NCI-H2029 (cell line): ENCODE results near the gene TNC.
A peak's percentile ranks its signal among the peaks of the same experiment; 100 is the strongest.

Source experiments
- DNase-seq: peaks from one replicate; lab custom pipeline; 2025; lab: John Stamatoyannopoulos, UW

TNC gene

DNA sequence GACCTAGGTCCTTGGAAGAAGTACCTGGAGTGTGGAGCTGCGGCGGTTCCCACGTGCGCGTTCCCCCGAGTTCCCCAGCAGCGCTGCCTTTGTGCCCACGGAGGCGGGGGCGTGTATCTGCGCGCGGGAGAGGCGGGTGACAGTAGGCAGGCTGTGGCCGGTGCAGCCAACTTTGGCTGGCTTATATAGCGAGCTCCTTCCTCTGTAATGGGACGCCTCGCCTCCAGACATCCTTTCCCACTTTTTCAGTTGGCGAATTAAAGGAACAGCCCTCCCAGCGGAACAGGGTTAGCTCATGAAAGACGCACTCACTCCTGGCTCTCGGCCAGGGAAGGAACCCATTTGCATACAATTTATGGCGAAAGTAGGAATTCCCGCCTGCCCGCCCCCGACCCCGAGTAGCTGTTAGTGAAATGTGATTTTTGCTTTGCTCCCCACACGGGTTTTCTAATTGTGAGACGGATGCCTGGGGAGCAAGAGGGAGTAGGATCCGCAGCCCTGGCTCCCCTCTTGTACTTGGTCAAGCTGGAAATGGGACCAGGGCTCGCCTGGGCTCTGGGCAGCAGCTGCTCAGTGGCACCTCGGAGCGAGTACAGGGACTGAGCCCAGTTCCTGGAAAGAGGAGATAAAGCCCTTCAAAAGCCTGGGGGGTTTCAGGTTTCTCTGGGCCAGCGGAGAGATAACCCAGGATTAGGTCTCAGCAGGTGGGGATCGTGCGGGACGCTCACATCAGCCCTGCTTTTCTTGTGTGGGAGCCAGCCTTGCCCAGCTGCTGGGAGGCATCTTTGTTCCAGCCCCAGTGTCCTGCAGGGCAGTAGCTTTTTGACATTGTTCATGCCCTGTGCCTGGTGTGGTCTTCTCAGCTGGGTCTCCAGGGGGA is at the start of gene TNC:
Gene TNC, minus strand, starts transcription at position 159 of the 880 bp plus-strand sequence. CDS start 27,139 bp downstream, outside the sequence.
- peak; percentile 15 for DNase-seq

- DNase-seq = no peak
These were observed 49.2 kb upstream of the TNC start for GRCh38 chr9:115167175-115167574.

DNA sequence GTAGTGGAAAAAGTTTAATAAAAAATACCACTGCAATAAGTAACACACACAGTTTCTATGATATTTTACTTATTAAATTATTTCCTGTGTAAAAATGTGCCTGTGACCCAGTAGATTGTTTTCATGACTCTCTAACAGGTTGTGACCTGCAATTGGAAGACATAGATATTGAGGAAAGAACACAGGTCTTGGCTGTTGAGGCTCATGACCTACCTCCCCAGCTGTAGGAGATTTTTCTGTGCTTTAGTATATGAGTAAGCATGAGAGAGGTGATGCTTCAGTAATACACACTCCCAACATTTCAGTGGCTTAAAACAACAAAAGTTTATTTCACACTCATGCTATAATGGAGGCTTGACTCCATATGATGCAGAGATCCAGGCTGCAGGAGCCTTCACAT is 47.3 kb upstream of the TNC start:
- no peak for DNase-seq

GRCh38 chr9:115164511-115164974 is 46.6 kb upstream of the TNC start:
- no peak for DNase-seq

DNA sequence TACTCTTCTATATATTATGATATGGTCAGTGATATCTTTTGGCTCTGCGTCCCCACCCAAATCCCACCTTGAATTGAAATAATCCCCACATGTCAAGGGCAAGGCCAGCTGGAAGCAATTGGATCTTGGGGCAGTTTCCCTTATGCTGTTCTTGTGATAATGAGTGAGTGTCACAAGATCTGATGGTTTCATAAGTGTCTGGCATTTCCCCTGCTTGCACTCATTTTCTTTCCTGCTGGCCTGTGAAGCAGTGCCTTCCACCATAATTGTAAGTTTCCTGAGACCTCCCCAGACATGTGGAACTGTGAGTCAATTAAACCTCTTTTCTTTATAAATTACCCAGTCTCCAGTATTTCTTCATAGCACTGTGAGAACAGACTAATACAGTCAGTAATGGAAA is 45.0 kb upstream of the TNC start:
- no peak for DNase-seq

- no peak for DNase-seq
These were observed 43.5 kb upstream of the TNC start for GRCh38 chr9:115161446-115161845.

DNA sequence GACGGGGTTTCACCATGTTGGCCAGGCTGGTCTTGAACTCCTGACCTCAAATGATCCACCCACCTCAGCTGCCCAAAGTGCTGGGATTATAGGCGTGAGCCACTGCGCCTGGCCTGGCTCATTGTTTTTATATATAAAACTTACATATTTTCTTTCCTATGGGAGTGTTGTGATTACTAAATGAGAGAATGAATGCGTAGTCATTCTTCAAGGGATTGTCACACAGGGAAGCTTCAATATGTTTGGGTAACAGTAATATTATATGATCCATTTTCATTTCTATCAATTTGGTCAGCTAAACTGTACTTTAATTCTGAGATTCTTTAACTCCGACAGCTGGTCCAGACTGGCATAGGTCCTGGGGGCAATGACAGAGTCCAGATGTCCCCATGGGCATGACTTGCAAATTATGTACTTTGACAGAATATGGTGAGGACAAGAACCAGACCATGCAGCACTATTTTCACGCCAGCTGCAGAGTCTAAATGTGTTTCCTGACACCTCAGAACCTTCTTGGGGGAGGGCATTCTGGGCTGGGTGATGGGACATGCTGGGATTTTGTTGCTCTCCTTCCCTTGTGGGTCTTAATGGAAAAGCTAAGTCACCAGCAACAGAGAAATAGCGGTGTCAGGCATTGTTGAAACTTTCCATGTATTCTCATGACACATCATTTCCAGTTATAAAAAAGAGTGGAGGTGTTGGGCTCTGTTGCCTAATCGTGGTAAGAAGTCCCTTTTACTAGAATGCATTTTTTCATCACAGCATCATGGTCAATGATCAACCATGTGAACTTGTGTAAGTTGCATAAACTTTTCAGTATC is 40.9 kb upstream of the TNC start:
- DNase-seq = no peak

DNA sequence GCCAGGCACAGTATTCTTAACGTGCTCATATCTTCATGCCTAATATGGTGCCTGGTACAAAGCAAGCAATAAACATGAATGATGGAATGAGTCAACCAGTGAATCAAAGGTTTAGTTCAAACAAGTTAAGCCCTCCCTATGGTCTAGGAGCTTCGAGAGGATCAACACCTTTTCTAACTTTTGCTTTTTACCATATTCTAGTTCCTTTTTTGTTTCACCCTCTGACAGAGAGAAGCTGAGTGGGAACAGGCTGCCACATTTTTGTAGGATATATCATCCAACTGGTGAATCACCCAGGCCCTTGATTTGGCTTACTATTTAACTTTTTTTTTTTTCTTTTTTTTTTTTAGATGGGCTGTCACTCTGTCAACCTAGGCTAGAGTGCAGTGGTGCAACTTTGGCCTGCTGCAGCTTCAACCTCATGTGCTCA is 39.3 kb upstream of the TNC start:
- DNase-seq = no peak

DNA sequence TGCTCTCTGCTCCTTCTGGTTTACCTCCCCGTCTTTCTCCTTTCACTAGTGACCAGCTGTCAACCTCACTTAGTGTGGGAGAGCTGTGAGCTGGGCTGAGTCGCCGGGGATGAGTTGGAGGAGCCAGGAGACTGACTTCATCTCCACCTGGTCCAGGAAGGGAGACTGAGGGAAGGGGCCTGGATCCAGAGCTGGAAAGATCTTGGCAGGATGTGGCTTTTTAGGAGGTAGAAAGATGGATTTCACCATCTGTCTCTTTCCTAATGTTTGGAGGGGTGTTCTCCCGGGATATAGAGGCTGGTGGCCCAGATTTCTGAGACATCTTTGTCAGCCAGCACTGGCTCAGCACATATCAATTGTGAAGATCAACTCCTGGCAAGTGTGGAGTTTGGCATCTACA is 37.1 kb upstream of the TNC start:
- DNase-seq = no peak

- no peak for DNase-seq
These were observed 36.7 kb upstream of the TNC start for GRCh38 chr9:115154617-115155016.

- no peak for DNase-seq
These were observed 34.4 kb upstream of the TNC start for GRCh38 chr9:115152281-115152820.

- DNase-seq = no peak
These were observed 30.8 kb upstream of the TNC start for GRCh38 chr9:115148721-115149120.

GRCh38 chr9:115146581-115147021 is 28.6 kb upstream of the TNC start:
- no peak for DNase-seq

DNA sequence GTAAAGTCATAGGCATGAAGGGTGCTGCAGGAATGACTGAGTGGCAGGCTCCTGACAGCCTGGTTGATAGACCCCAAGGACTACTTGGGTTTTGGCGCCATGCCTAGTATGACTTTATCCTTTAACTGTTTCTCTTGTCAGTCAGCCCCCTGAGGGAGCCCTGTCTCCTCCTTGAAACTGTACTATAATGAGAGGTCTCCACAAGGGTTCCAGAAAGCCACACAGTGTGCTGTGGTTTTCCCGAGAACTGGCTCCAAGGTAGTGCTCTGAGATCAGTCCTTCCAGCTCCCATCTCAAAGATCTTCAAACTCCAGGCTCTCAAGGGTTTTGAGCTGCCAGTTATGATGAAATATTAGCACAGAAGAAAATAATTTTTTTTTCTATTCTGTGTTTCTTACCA is 26.7 kb upstream of the TNC start:
- no peak for DNase-seq

DNA sequence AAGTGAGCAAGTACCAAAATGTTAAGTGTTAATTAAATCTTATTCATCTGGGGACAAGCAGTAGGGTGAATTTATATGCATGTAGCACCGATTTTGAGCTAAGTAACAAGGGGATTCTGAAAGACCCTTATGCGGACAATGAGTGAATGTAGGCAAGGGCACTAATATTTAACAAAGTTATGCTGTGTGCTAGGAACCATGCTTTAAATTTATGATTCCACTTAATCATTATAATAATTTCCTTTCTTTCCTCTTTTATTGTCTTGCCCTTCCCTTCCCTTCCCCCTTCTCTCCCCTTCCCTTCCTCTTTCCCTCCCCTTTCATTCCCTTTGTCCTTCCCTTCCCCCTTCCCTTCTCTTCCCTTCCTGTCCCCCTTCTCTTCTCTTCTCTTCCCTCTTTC is 25.7 kb upstream of the TNC start:
- DNase-seq = no peak

DNA sequence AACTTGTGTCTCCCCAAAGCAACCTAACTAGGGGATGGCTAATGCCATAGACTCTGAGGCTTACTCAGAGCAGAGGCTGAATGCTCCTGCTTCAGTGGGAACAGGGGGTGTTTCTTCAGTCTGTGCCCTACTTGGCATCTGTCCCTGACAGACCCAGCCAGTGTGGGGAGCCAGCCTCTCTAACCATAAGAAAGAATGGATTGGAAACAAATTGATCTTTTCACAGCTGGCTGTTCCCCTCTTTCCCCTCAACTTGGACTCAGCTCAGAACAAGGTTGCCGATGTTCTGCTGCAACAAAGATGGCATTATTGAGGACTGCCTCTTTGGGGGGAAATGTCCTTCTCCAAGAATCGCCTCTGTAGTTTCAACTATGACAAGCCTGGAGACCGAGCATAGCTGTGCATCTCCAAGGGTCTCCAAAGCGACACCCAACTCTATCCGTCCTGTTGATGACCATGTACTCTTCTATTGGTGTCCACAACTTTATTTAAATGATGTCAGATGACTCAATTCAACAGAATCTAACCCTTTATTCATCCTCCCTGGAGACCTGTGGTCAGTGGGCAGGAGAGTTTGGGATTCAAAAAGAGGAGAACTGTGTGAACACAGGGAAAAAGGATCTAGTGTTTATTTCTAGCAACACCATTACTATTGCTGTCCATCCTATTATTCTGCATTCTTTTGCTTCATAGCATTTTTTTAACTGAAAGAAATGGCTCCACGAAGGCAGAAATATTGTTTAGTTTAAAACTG is 24.7 kb upstream of the TNC start:
- DNase-seq = no peak

- DNase-seq = no peak
These were observed 24.1 kb upstream of the TNC start for GRCh38 chr9:115142090-115142489.

GRCh38 chr9:115141612-115142011 is 23.7 kb upstream of the TNC start:
- no peak for DNase-seq

GRCh38 chr9:115138151-115138550 is 20.2 kb upstream of the TNC start:
- DNase-seq = no peak

- no peak for DNase-seq
These were observed 19.6 kb upstream of the TNC start for GRCh38 chr9:115137526-115137925.

DNA sequence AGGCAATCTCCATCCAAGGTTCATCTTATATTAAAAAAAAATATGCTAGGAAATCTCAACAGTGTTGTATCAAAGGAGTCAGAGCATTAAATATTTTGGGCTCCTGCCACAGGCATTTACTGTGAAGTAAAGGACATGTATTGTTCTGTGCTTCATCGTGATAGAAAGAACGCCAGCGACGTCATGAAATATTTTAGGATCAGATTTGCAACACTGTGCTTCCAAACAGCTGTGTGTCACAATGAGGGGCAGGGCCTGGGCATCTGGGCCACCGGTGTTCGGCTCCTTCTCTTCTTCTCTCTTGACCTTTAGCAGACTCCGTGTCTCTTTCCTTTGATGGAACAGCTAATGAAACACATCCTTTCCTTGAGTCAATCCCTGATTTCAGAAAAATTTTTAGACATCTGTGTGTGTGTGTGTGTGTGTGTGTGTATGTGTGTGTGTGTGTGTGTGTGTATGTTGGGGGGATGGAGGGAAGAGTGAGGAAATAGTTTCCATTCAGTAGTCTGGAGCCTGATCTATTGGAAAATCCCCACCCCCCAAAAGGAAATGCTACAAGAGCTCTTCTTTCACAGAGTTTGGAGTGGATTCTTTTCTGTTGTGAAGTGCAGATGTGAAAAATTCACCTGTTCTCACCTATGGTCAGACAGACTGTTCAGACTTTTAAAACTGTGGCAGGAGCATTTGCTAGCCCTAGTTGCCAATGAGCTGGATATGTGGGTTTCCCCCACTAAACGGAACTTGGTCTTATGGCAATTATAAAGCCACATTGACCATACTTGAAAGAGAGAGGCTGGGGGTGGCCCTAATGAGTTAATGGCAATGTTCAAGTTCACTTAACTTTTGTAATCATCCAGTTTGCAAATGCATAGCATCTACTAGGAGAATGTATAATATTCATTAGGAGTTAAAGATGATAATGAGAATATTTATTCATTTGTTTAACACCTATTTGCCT is 18.1 kb upstream of the TNC start:
- DNase-seq = no peak
